HFFc6 (cell line): ENCODE results near the gene SPATC1L. TPM values are rescaled to one million over a fixed set of nuclear protein-coding genes. Genes with fewer than 3 reads are reported as not detected.

Experiments
- DNase-seq: peaks from one replicate; pipeline ENCODE4 v3.0.0-alpha.2; 2018
- H3K27ac Mint-ChIP-seq: 2 replicates; pipeline ENCODE4 v1.8.0; 2020; ENCODE audit warnings: mild to moderate bottlenecking, mixed read lengths
- H3K27me3 Mint-ChIP-seq: 2 replicates; pipeline ENCODE4 v1.8.0; 2021; ENCODE audit warnings: mild to moderate bottlenecking, moderate library complexity, mixed read lengths; ENCODE audit not compliant: insufficient read depth
- H3K36me3 Mint-ChIP-seq: 2 replicates; pipeline ENCODE4 v1.8.0; 2021; ENCODE audit warnings: low read depth, mixed read lengths
- H3K4me1 Mint-ChIP-seq: 2 replicates; pipeline ENCODE4 v1.8.0; 2020; ENCODE audit warnings: low read depth, mixed read lengths
- H3K4me3 Mint-ChIP-seq: 2 replicates; pipeline ENCODE4 v1.8.0; 2020; ENCODE audit warnings: mild to moderate bottlenecking, moderate library complexity, mixed read lengths
- H3K9me3 Mint-ChIP-seq: 2 replicates; pipeline ENCODE4 v1.8.0; 2020; ENCODE audit warnings: mild to moderate bottlenecking, mixed read lengths
- CTCF ChIP-seq: fragments of 200-600 bp; sonication (generic); IDR thresholded peaks from 2 replicates; pipeline ENCODE4 v1.5.0; 2021; ENCODE audit warnings: antibody characterized with exemption, mild to moderate bottlenecking
- total RNA-seq, 6 experiments: library from RNA; stranded (reverse); fragmentation: NEBNext Ultra II Directional; extraction: Animal tissue kit (Norgen Biotek cat#: 25700); gene quantifications; 2 replicates in 1 of 6; 3 replicates in 5 of 6; pipeline ENCODE4 v1.2.3, GENCODE V29; 2021

Gene SPATC1L
- total RNA-seq, 6 experiments from 2014 or later = 11.3 to 14.7 (median 13.1) TPM

- no peak overlapping the region for H3K27ac Mint-ChIP-seq
- no peak for DNase-seq
- peaks cover 2% of the 10 kb centered on the region; the same call in 1 of the 2 replicates for H3K27me3 Mint-ChIP-seq
- peaks cover 40% of the 10 kb centered on the region for H3K36me3 Mint-ChIP-seq
- no peak overlapping the region for H3K4me3 Mint-ChIP-seq
- no peak for TF ChIP-seq CTCF
- peaks cover 13% of the 10 kb centered on the region for H3K4me1 Mint-ChIP-seq
- H3K9me3 Mint-ChIP-seq = no peaks in the 10 kb centered on the region
Measured at GRCh38 chr21:46126309-46127238, 57.7 kb downstream of the SPATC1L start.

- no peak overlapping the region for H3K27ac Mint-ChIP-seq
Measured at GRCh38 chr21:46125846-46126301, 58.4 kb downstream of the SPATC1L start.

GRCh38 chr21:46124926-46125845 is 59.1 kb downstream of the SPATC1L start:
- Mint-ChIP-seq H3K27me3 (peaks cover 2% of the 10 kb centered on the region; the same call in 1 of the 2 replicates), H3K36me3 (peaks cover 39% of the 10 kb centered on the region), H3K27ac (no peak overlapping the region), H3K9me3 (no peaks in the 10 kb centered on the region), H3K4me1 (peaks cover 13% of the 10 kb centered on the region), H3K4me3 (no peak overlapping the region)
- TF ChIP-seq CTCF = no peak
- no peak for DNase-seq

More at GRCh38 chr21:46125846-46126301, 58.4 kb downstream of the SPATC1L start:
- H3K4me1 Mint-ChIP-seq = peaks cover 13% of the 10 kb centered on the region
- H3K27me3 Mint-ChIP-seq = peaks cover 2% of the 10 kb centered on the region; the same call in 1 of the 2 replicates
- DNase-seq = no peak
- no peak overlapping the region for H3K4me3 Mint-ChIP-seq
- TF ChIP-seq CTCF = no peak
- no peaks in the 10 kb centered on the region for H3K9me3 Mint-ChIP-seq
- peaks cover 40% of the 10 kb centered on the region for H3K36me3 Mint-ChIP-seq

- H3K27me3 Mint-ChIP-seq = no peaks in the 10 kb centered on the region; the same call in 1 of the 2 replicates
- no peak for TF ChIP-seq CTCF
- H3K4me3 Mint-ChIP-seq = no peak overlapping the region
- H3K36me3 Mint-ChIP-seq = peaks cover 32% of the 10 kb centered on the region
- no peaks in the 10 kb centered on the region for H3K9me3 Mint-ChIP-seq
- DNase-seq = no peak
- peaks cover 13% of the 10 kb centered on the region for H3K4me1 Mint-ChIP-seq
- H3K27ac Mint-ChIP-seq = no peak overlapping the region
Measured at GRCh38 chr21:46124083-46124925, 60.0 kb downstream of the SPATC1L start.
